MM.1S (cell line): Measurements from ENCODE around the gene ACLY.

Experiments used
- DNase-seq: peaks from one replicate; pipeline ENCODE4 v3.0.0-alpha.2; 2015
- H2AFZ ChIP-seq: fragments of 300-600 bp; sonication (generic); 2 replicates; pipeline ENCODE4 v1.6.0; 2016; ENCODE audit warnings: antibody characterized with exemption, low read length
- H3F3A ChIP-seq: fragments of 300-600 bp; sonication (generic); 2 replicates; pipeline ENCODE4 v1.6.1; 2016; ENCODE audit warnings: mild to moderate bottlenecking, antibody characterized with exemption, low read length, moderate library complexity, mixed read lengths; ENCODE audit not compliant: insufficient read depth
- H3K27ac ChIP-seq: fragments of 300-600 bp; sonication (generic); 2 replicates; pipeline ENCODE4 v1.5.1; 2016; ENCODE audit warnings: mild to moderate bottlenecking, low read length
- H3K27me3 ChIP-seq: fragments of 300-600 bp; sonication (generic); replicated peaks from 2 replicates; pipeline ENCODE4 v1.6.0; 2016; ENCODE audit warnings: low read length; ENCODE audit not compliant: insufficient read depth
- H3K36me3 ChIP-seq: fragments of 300-600 bp; sonication (generic); replicated peaks from 2 replicates; pipeline ENCODE4 v1.6.1; 2016; ENCODE audit warnings: mild to moderate bottlenecking, low read length, mixed read lengths; ENCODE audit not compliant: insufficient read depth
- H3K4me1 ChIP-seq: fragments of 300-600 bp; sonication (generic); 2 replicates; pipeline ENCODE4 v1.6.1; 2016; ENCODE audit warnings: low read length, mixed read lengths
- H3K4me2 ChIP-seq: fragments of 300-600 bp; sonication (generic); 2 replicates; pipeline ENCODE4 v1.6.0; 2016; ENCODE audit warnings: low read depth, low read length
- H3K4me3 ChIP-seq: fragments of 300-600 bp; sonication (generic); 2 replicates; pipeline ENCODE4 v1.5.1; 2016; ENCODE audit warnings: low read length, mixed read lengths
- H3K79me2 ChIP-seq: fragments of 300-600 bp; sonication (generic); 2 replicates; pipeline ENCODE4 v1.6.1; 2016; ENCODE audit warnings: mixed run types, low read length, mixed read lengths
- H3K9ac ChIP-seq: fragments of 300-600 bp; sonication (generic); 2 replicates; pipeline ENCODE4 v1.6.1; 2016; ENCODE audit warnings: low read length, mixed read lengths
- H3K9me2 ChIP-seq: fragments of 300-600 bp; sonication (generic); replicated peaks from 2 replicates; pipeline ENCODE4 v1.6.1; 2016; ENCODE audit warnings: mild to moderate bottlenecking, low read length, mixed read lengths; ENCODE audit not compliant: insufficient read depth
- H3K9me3 ChIP-seq: fragments of 300-600 bp; sonication (generic); replicated peaks from 2 replicates; pipeline ENCODE4 v1.6.1; 2016; ENCODE audit warnings: mild to moderate bottlenecking, low read length, mixed read lengths; ENCODE audit not compliant: insufficient read depth
- H4K20me1 ChIP-seq: fragments of 300-600 bp; sonication (generic); 2 replicates; pipeline ENCODE4 v1.6.1; 2016; ENCODE audit warnings: mild to moderate bottlenecking, low read length, moderate library complexity, mixed read lengths; ENCODE audit not compliant: insufficient read depth
- CTCF ChIP-seq: fragments of 300-600 bp; sonication (generic); IDR thresholded peaks from 2 replicates; pipeline ENCODE4 v1.5.1; 2016; ENCODE audit warnings: antibody characterized with exemption, low read length, mixed read lengths
- EZH2 ChIP-seq: fragments of 300-600 bp; sonication (generic); optimal IDR thresholded peaks from 2 replicates; pipeline ENCODE3; 2017; ENCODE audit warnings: low read depth, mild to moderate bottlenecking, antibody characterized with exemption, low read length, mixed read lengths
- EZH2phosphoT487 ChIP-seq: fragments of 300-600 bp; sonication (generic); IDR thresholded peaks from 2 replicates; pipeline ENCODE4 v1.6.1; 2018; ENCODE audit warnings: antibody characterized with exemption, low read length

Gene ACLY

GRCh38 chr17:41873559-41874292 lies 45.0 kb downstream of the ACLY start:
- H3F3A ChIP-seq = no peaks in the 10 kb centered on the region
- H3K9me2 ChIP-seq = no peaks in the 10 kb centered on the region
- no peak overlapping the region for H3K4me2 ChIP-seq
- H3K9me3 ChIP-seq = no peaks in the 10 kb centered on the region
- no peak overlapping the region for H3K9ac ChIP-seq
- no peak overlapping the region for H2AFZ ChIP-seq
- no peaks in the 10 kb centered on the region for H3K4me1 ChIP-seq
- H4K20me1 ChIP-seq = no peaks in the 10 kb centered on the region
- no peak overlapping the region for H3K4me3 ChIP-seq
- no peak overlapping the region for H3K27ac ChIP-seq
- no peak for DNase-seq
- peaks cover 8% of the 10 kb centered on the region; the same call in 1 of the 2 replicates for H3K36me3 ChIP-seq
- no peaks in the 10 kb centered on the region for H3K79me2 ChIP-seq
- no peaks in the 10 kb centered on the region for H3K27me3 ChIP-seq
- TF ChIP-seq EZH2 (no peak), CTCF (no peak), EZH2phosphoT487 (no peak)

- Histone ChIP-seq H2AFZ (no peak overlapping the region), H3K79me2 (no peaks in the 10 kb centered on the region), H3K9me3 (no peaks in the 10 kb centered on the region), H3K4me2 (no peak overlapping the region), H3F3A (no peaks in the 10 kb centered on the region), H3K27ac (no peak overlapping the region), H4K20me1 (no peaks in the 10 kb centered on the region), H3K36me3 (no peaks in the 10 kb centered on the region), H3K4me1 (no peaks in the 10 kb centered on the region), H3K9me2 (no peaks in the 10 kb centered on the region), H3K4me3 (no peak overlapping the region), H3K9ac (no peak overlapping the region), H3K27me3 (no peaks in the 10 kb centered on the region)
- TF ChIP-seq EZH2 = no peak
- TF ChIP-seq EZH2phosphoT487 = no peak
- no peak for TF ChIP-seq CTCF
- no peak for DNase-seq
Measured at GRCh38 chr17:41871789-41872188, 47.0 kb downstream of the ACLY start.

GRCh38 chr17:41870627-41871026 lies 48.1 kb downstream of the ACLY start:
- Histone ChIP-seq H3K9me3 (no peaks in the 10 kb centered on the region), H3K4me2 (no peak overlapping the region), H3K27me3 (no peaks in the 10 kb centered on the region), H3F3A (peaks cover under 1% of the 10 kb centered on the region; the same call in 1 of the 2 replicates), H3K9ac (no peak overlapping the region), H3K4me3 (no peak overlapping the region), H3K36me3 (no peaks in the 10 kb centered on the region), H3K4me1 (no peaks in the 10 kb centered on the region), H3K79me2 (no peaks in the 10 kb centered on the region), H4K20me1 (no peaks in the 10 kb centered on the region), H3K27ac (no peak overlapping the region), H3K9me2 (no peaks in the 10 kb centered on the region), H2AFZ (no peak overlapping the region)
- TF ChIP-seq CTCF (no peak), EZH2phosphoT487 (no peak), EZH2 (no peak)
- DNase-seq = no peak
